Cortex of kidney (tissue), 1 donor: Measurements from ENCODE around the gene NPIPB5.
"Not testable (repeated sequence)": the region's sequence is repeated elsewhere in the genome, so short reads cannot be mapped to it uniquely, and the experiment has no call there.

Experiments
- DNase-seq: peaks from one replicate; lab custom pipeline; 2025; lab: John Stamatoyannopoulos, UW

Gene NPIPB5

GRCh38 chr16:22510591-22510990, at the start of gene NPIPB5:
Gene NPIPB5, plus strand, starts transcription at chr16:22510891. Its CDS starts 2,911 bp downstream, at chr16:22513802.
- DNase-seq: not testable (repeated sequence)

- not testable (repeated sequence) for DNase-seq
Observed at GRCh38 chr16:22468846-22469245, 41.8 kb upstream of the NPIPB5 start.

- not testable (repeated sequence) for DNase-seq
Observed at GRCh38 chr16:22537996-22538395, 27.3 kb downstream of the NPIPB5 start.

GRCh38 chr16:22544809-22545208, 34.1 kb downstream of the NPIPB5 start:
- not testable (repeated sequence) for DNase-seq

GRCh38 chr16:22546630-22547029, 35.9 kb downstream of the NPIPB5 start:
- not testable (repeated sequence) for DNase-seq

GRCh38 chr16:22547170-22547765, 36.6 kb downstream of the NPIPB5 start:
- not testable (repeated sequence) for DNase-seq

- not testable (repeated sequence) for DNase-seq
Observed at GRCh38 chr16:22549853-22550252, 39.2 kb downstream of the NPIPB5 start.

- not testable (repeated sequence) for DNase-seq
Observed at GRCh38 chr16:22551143-22551542, 40.5 kb downstream of the NPIPB5 start.

- DNase-seq: not testable (repeated sequence)
Observed at GRCh38 chr16:22551651-22552050, 41.0 kb downstream of the NPIPB5 start.

- not testable (repeated sequence) for DNase-seq
Observed at GRCh38 chr16:22556759-22557158, 46.1 kb downstream of the NPIPB5 start.
